Measurements from ENCODE around the gene FGFR3. TPM values are rescaled to one million over a fixed set of nuclear protein-coding genes. Genes with fewer than 3 reads are reported as not detected.

Gene FGFR3
- polyA plus RNA-seq, 1 donor from 2014 or later: 0.48 TPM

GRCh38 chr4:1759818-1760223 is 33.3 kb upstream of the FGFR3 start:
- TF ChIP-seq EP300 (conservative IDR thresholded peaks at IDR 0.05; ENCODE audit: poor library complexity, severe bottlenecking) (no peak), MXI1 (conservative IDR thresholded peaks at IDR 0.05; ENCODE audit: poor library complexity, severe bottlenecking) (no peak), REST (IDR thresholded peaks at IDR 0.05; ENCODE audit: borderline replicate concordance) (no peak), EZH2 (IDR thresholded peaks at IDR 0.05; ENCODE audit: borderline replicate concordance, insufficient read depth, low read length, poor library complexity, severe bottlenecking) (no peak), TAF1 (IDR thresholded peaks at IDR 0.05; ENCODE audit: low read depth) (no peak), POLR2AphosphoS5 (IDR thresholded peaks at IDR 0.05) (no peak), CTCF (IDR thresholded peaks at IDR 0.05; ENCODE audit: poor library complexity, severe bottlenecking) (no peak), RAD21 (conservative IDR thresholded peaks at IDR 0.05) (no peak), SMC3 (conservative IDR thresholded peaks at IDR 0.05; ENCODE audit: poor library complexity) (no peak)
- Histone ChIP-seq H3K9ac (ENCODE audit: low read length) (no peak overlapping the region), H2AFZ (ENCODE audit: low read depth, low read length) (no peak overlapping the region), H3K4me2 (ENCODE audit: low read length) (no peak overlapping the region), H3F3A (ENCODE audit: insufficient read depth, low read length, poor library complexity, severe bottlenecking) (no peaks in the 10 kb centered on the region), H3K9me3 (ENCODE audit: low read length) (no peaks in the 10 kb centered on the region), H3K4me3 (ENCODE audit: low read length) (no peak overlapping the region), H3K79me2 (replicated peaks; ENCODE audit: insufficient read depth, low read length) (no peaks in the 10 kb centered on the region), H3K36me3 (ENCODE audit: insufficient read depth, low read length) (no peaks in the 10 kb centered on the region), H3K27ac (ENCODE audit: low read length) (no peak overlapping the region), H3K27me3 (ENCODE audit: insufficient read depth, low read depth, low read length) (no peaks in the 10 kb centered on the region), H4K20me1 (ENCODE audit: insufficient read depth) (no peaks in the 10 kb centered on the region), H3K9me2 (ENCODE audit: insufficient read depth, low read length) (no peaks in the 10 kb centered on the region)

- Histone ChIP-seq H3K79me2 (replicated peaks; ENCODE audit: insufficient read depth, low read length) (no peaks in the 10 kb centered on the region), H3K9me2 (ENCODE audit: insufficient read depth, low read length) (no peaks in the 10 kb centered on the region), H2AFZ (ENCODE audit: low read depth, low read length) (no peak overlapping the region), H4K20me1 (ENCODE audit: insufficient read depth) (no peaks in the 10 kb centered on the region), H3K9ac (ENCODE audit: low read length) (no peak overlapping the region), H3K27me3 (ENCODE audit: insufficient read depth, low read depth, low read length) (no peaks in the 10 kb centered on the region), H3K4me3 (ENCODE audit: low read length) (no peak overlapping the region), H3K9me3 (ENCODE audit: low read length) (no peaks in the 10 kb centered on the region), H3K4me2 (ENCODE audit: low read length) (no peak overlapping the region), H3F3A (ENCODE audit: insufficient read depth, low read length, poor library complexity, severe bottlenecking) (no peaks in the 10 kb centered on the region), H3K27ac (ENCODE audit: low read length) (no peak overlapping the region), H3K36me3 (ENCODE audit: insufficient read depth, low read length) (no peaks in the 10 kb centered on the region)
- TF ChIP-seq EP300 (conservative IDR thresholded peaks at IDR 0.05; ENCODE audit: poor library complexity, severe bottlenecking) (no peak), POLR2AphosphoS5 (IDR thresholded peaks at IDR 0.05) (no peak), SMC3 (conservative IDR thresholded peaks at IDR 0.05; ENCODE audit: poor library complexity) (no peak), RAD21 (conservative IDR thresholded peaks at IDR 0.05) (no peak), EZH2 (IDR thresholded peaks at IDR 0.05; ENCODE audit: borderline replicate concordance, insufficient read depth, low read length, poor library complexity, severe bottlenecking) (no peak), TAF1 (IDR thresholded peaks at IDR 0.05; ENCODE audit: low read depth) (no peak), CTCF (IDR thresholded peaks at IDR 0.05; ENCODE audit: poor library complexity, severe bottlenecking) (no peak), REST (IDR thresholded peaks at IDR 0.05; ENCODE audit: borderline replicate concordance) (no peak), MXI1 (conservative IDR thresholded peaks at IDR 0.05; ENCODE audit: poor library complexity, severe bottlenecking) (no peak)
These were observed 32.5 kb upstream of the FGFR3 start for GRCh38 chr4:1760521-1761071.
